Prostate gland (tissue), 2 donors: ENCODE data around the gene LASP1. TPM values are rescaled to one million over a fixed set of nuclear protein-coding genes. Genes with fewer than 3 reads are reported as not detected.

Source experiments
- DNase-seq: peaks from one replicate; pipeline ENCODE4 v3.0.0-alpha.2; 2019; ENCODE audit warnings: low spot score
- H3K27ac ChIP-seq, 2 donors: fragments of 200-600 bp; sonication (generic); 2 replicates each; pipeline ENCODE4 v1.5.1; 2017 to 2019
- H3K27me3 ChIP-seq: fragments of 200-600 bp; sonication (generic); replicated peaks from 2 replicates; pipeline ENCODE4 v1.5.1; 2019; ENCODE audit not compliant: insufficient read depth
- H3K36me3 ChIP-seq, 2 donors: fragments of 200-600 bp; sonication (generic); 1 replicate in 1 of 2; 2 replicates in 1 of 2; pipeline versions ENCODE4 v1.5.1 to v1.8.1; 2017 to 2019
- H3K4me1 ChIP-seq: fragments of 200-600 bp; sonication (generic); replicated peaks from 2 replicates; pipeline ENCODE4 v1.5.1; 2019
- H3K4me3 ChIP-seq, 2 donors: fragments of 200-600 bp; sonication (generic); 2 replicates each; pipeline ENCODE4 v1.5.1; 2017 to 2019
- H3K9me3 ChIP-seq: fragments of 200-600 bp; sonication (generic); 2 replicates; pipeline ENCODE4 v1.5.1; 2017
- CTCF ChIP-seq, 4 experiments: fragments of 200-600 bp in 2 of 4; fragments of 450-650 bp in 2 of 4; sonication (generic) in 2 of 4; IDR thresholded peaks; 1 replicate in 3 of 4; 2 replicates in 1 of 4; pipeline ENCODE4 v1.5.1; 2016 to 2019; ENCODE audit warnings: antibody characterized with exemption in 4 of 4, mild to moderate bottlenecking in 2 of 4, moderate library complexity in 2 of 4
- POLR2A ChIP-seq: fragments of 450-650 bp; IDR thresholded peaks from one replicate; pipeline ENCODE4 v1.6.1; 2016; ENCODE audit warnings: antibody characterized with exemption, mild to moderate bottlenecking
- POLR2AphosphoS5 ChIP-seq: sonication (generic); formaldehyde crosslinking; IDR thresholded peaks from one replicate; pipeline ENCODE4 v1.6.1; 2017; ENCODE audit warnings: antibody characterized with exemption
- WGBS: methylation state at CpG from one replicate; pipeline ENCODE4 v1.1.5; 2018; 5-methylcytosine and 5-hydroxymethylcytosine counted together
- intact Hi-C: fragments of 100-400 bp; cut with DNase I; formaldehyde crosslinking; loops from one replicate; pipeline ENCODE4 v1.14.2; 2022
- total RNA-seq, 2 donors: library from RNA; depleted of rRNA; stranded (reverse); fragments of >200 nt; gene quantifications; one replicate each; pipeline ENCODE4 v1.1.0, GENCODE V29; 2016

The LASP1 gene
- total RNA-seq, 2 donors from 2014 or later = 61.8 to 93.4 TPM

GRCh38 chr17:38917259-38917658 is 47.4 kb downstream of the LASP1 start:
- intact Hi-C loops = no loop called here
- Histone ChIP-seq H3K9me3 (no peaks in the 10 kb centered on the region), H3K4me1 (no peaks in the 10 kb centered on the region), H3K27me3 (no peaks in the 10 kb centered on the region), H3K36me3 (peaks cover 0 to 12% of the 10 kb centered on the region in 2 donors), H3K4me3 (no peak overlapping the region), H3K27ac (no peak overlapping the region)
- 59% methylated on average over 3 of the region's 3 CpGs for WGBS
- no peak for TF ChIP-seq POLR2AphosphoS5
- TF ChIP-seq CTCF (IDR thresholded peaks at IDR 0.05) = no peak
- DNase-seq = no peak

- TF ChIP-seq CTCF (IDR thresholded peaks at IDR 0.05) (no peak), POLR2AphosphoS5 (no peak), POLR2A (no peak)
- no peaks in the 10 kb centered on the region for H3K9me3 ChIP-seq
- peaks cover 0 to 12% of the 10 kb centered on the region in 2 donors for H3K36me3 ChIP-seq
- H3K4me1 ChIP-seq = no peaks in the 10 kb centered on the region
- no peak overlapping the region for H3K4me3 ChIP-seq
- no peaks in the 10 kb centered on the region for H3K27me3 ChIP-seq
- 70% methylated on average over 37 of the region's 37 CpGs for WGBS
- H3K27ac ChIP-seq = no peak overlapping the region
- intact Hi-C loops = no loop called here
- DNase-seq = no peak
Observed at GRCh38 chr17:38918129-38918913, 48.5 kb downstream of the LASP1 start.

GRCh38 chr17:38918916-38919315 is 49.1 kb downstream of the LASP1 start:
- TF ChIP-seq POLR2A (no peak), POLR2AphosphoS5 (no peak), CTCF (IDR thresholded peaks at IDR 0.05) (no peak)
- intact Hi-C loops = no loop called here
- Histone ChIP-seq H3K36me3 (peaks cover 0 to 12% of the 10 kb centered on the region in 2 donors), H3K27me3 (no peaks in the 10 kb centered on the region), H3K27ac (no peak overlapping the region), H3K9me3 (no peaks in the 10 kb centered on the region), H3K4me1 (no peaks in the 10 kb centered on the region), H3K4me3 (no peak overlapping the region)
- DNase-seq = no peak
- WGBS = 96% methylated on average over 5 of the region's 5 CpGs

- H3K9me3 ChIP-seq = no peaks in the 10 kb centered on the region
- peaks cover 0 to 12% of the 10 kb centered on the region in 2 donors for H3K36me3 ChIP-seq
- DNase-seq = no peak
- TF ChIP-seq POLR2A (no peak), POLR2AphosphoS5 (no peak)
- no peak overlapping the region for H3K27ac ChIP-seq
- H3K4me3 ChIP-seq = no peak overlapping the region
- H3K4me1 ChIP-seq = no peaks in the 10 kb centered on the region
- H3K27me3 ChIP-seq = no peaks in the 10 kb centered on the region
- intact Hi-C loops = no loop called here
- WGBS = 97% methylated on average over 16 of the region's 16 CpGs
Observed at GRCh38 chr17:38919316-38920078, 49.6 kb downstream of the LASP1 start.

GRCh38 chr17:38920374-38921291 is 50.8 kb downstream of the LASP1 start:
- Histone ChIP-seq H3K4me3 (no peak overlapping the region), H3K4me1 (no peaks in the 10 kb centered on the region), H3K27ac (no peak overlapping the region), H3K36me3 (peaks cover 0 to 4% of the 10 kb centered on the region in 2 donors), H3K9me3 (no peaks in the 10 kb centered on the region), H3K27me3 (no peaks in the 10 kb centered on the region)
- WGBS = 70% methylated on average over 9 of the region's 9 CpGs
- no peak for DNase-seq
- no peak for TF ChIP-seq CTCF (IDR thresholded peaks at IDR 0.05)
- TF ChIP-seq POLR2A = no peak
- TF ChIP-seq POLR2AphosphoS5 = no peak
- intact Hi-C loops = no loop called here
